Esophagus squamous epithelium (tissue), 5 donors: ENCODE results near the gene NXPE3. TPM values are rescaled to one million over a fixed set of nuclear protein-coding genes. Genes with fewer than 3 reads are reported as not detected.
A peak's percentile ranks its signal among the peaks of the same experiment; 100 is the strongest.

Source experiments
- DNase-seq: peaks from one replicate; lab custom pipeline; 2025; lab: John Stamatoyannopoulos, UW
- H3K27ac ChIP-seq, 4 donors: fragments of 200-600 bp; sonication (generic); one replicate each; pipeline ENCODE4 v1.5.1; 2016 to 2019; ENCODE audit warnings: mild to moderate bottlenecking in 1 of 4
- H3K27me3 ChIP-seq, 4 donors: fragments of 200-600 bp; sonication (generic); 1 replicate in 3 of 4; 2 replicates in 1 of 4; pipeline versions ENCODE4 v1.5.1 to v1.6.0; 2017 to 2021; ENCODE audit warnings: antibody characterized with exemption in 1 of 4
- H3K36me3 ChIP-seq, 3 donors: fragments of 200-600 bp; sonication (generic); one replicate each; pipeline ENCODE4 v1.5.1; 2016 to 2019
- H3K4me1 ChIP-seq, 3 donors: fragments of 200-600 bp; sonication (generic); one replicate each; pipeline ENCODE4 v1.5.1; 2017 to 2019
- H3K4me3 ChIP-seq, 4 donors: fragments of 200-600 bp; sonication (generic); 1 replicate in 3 of 4; 2 replicates in 1 of 4; pipeline ENCODE4 v1.5.1; 2016 to 2019; ENCODE audit warnings: mild to moderate bottlenecking in 2 of 4, moderate library complexity in 1 of 4
- H3K9me3 ChIP-seq, 3 donors: fragments of 200-600 bp; sonication (generic); one replicate each; pipeline ENCODE4 v1.5.1; 2016 to 2019
- CTCF ChIP-seq, 6 experiments: fragments of 450-650 bp in 4 of 6; fragments of 200-600 bp in 2 of 6; sonication (generic) in 2 of 6; IDR thresholded peaks; one replicate each; pipeline ENCODE4 v1.5.1; 2016 to 2019; ENCODE audit warnings: antibody characterized with exemption in 6 of 6, mild to moderate bottlenecking in 4 of 6, moderate library complexity in 4 of 6
- POLR2A ChIP-seq, 4 donors: fragments of 450-650 bp; IDR thresholded peaks; one replicate each; pipeline ENCODE4 v1.6.1; 2017; ENCODE audit warnings: antibody characterized with exemption in 4 of 4, mild to moderate bottlenecking in 4 of 4, moderate library complexity in 3 of 4
- WGBS, 2 donors: methylation state at CpG; one replicate each; pipeline ENCODE4 v1.1.5; 2018; 5-methylcytosine and 5-hydroxymethylcytosine counted together
- intact Hi-C: fragments of 100-400 bp; cut with DNase I; formaldehyde crosslinking; loops from one replicate; pipeline ENCODE4 v1.15.0; 2022
- total RNA-seq, 4 donors: library from RNA; depleted of rRNA; stranded (reverse); fragments of >200 nt; gene quantifications; one replicate each; pipeline ENCODE4 v1.1.0, GENCODE V29; 2016
- donor health status: DM: yes; HTN: yes; CAD: no.

Gene NXPE3
- total RNA-seq, 4 donors from 2014 or later: 1.1 to 6.5 (median 2.5) TPM

DNA sequence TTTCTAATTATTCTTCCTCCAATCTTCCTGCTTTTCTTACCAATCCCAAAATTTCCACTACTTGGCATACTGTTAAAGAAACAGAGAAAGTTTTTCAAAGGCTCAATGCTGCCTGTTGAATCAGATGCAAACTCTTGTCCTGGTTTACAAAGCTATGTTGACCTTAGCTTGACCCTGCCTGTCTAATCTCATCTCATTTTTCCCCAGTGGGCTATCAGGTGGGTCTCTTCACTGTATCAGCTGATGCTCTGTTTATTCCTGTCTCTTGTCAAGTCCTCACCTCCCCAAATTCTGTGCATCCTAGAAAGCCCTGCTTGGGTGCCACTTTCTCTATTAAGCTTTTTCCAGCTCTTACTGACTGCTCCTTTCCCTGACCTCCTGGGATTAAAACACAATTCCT is 88.5 kb downstream of the NXPE3 start:
- no peak for DNase-seq
- no peaks in the 10 kb centered on the region for H3K9me3 ChIP-seq
- TF ChIP-seq CTCF (IDR thresholded peaks at IDR 0.05) (no peak), POLR2A (IDR thresholded peaks at IDR 0.05) (no peak)
- intact Hi-C loops: no loop called here
- no peak overlapping the region for H3K4me3 ChIP-seq
- H3K27ac ChIP-seq: no peak overlapping the region
- peaks cover 0 to 5% (median 0%) of the 10 kb centered on the region in 3 donors for H3K36me3 ChIP-seq
- no peaks in the 10 kb centered on the region for H3K27me3 ChIP-seq
- peaks cover 0 to 36% (median 16%) of the 10 kb centered on the region in 3 donors for H3K4me1 ChIP-seq

DNA sequence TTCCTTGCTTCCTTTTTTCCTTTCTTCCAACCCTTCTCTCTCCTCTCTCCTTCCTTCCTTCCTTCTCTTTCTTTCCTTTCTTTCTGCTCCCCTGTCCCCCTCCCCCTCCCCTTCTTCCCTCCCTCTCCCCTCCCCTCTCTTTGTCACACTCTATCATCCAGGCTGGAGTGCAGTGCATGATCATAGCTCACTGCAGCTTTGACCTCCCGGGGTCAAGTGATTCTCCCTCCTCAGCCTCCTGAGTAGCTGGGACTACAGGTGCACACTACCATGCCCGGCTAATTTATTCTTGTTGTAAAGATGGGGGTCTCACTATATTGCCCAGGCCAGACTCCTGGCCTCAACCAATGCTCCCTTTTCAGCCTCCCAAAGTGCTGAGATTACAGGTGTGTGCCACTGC is 89.0 kb downstream of the NXPE3 start:
- Histone ChIP-seq H3K36me3 (no peaks in the 10 kb centered on the region), H3K4me1 (peaks cover 0 to 36% (median 16%) of the 10 kb centered on the region in 3 donors), H3K27me3 (no peaks in the 10 kb centered on the region), H3K27ac (peak overlapping the region in 2 of 4 donors; percentile 62 to 68), H3K9me3 (no peaks in the 10 kb centered on the region), H3K4me3 (no peak overlapping the region)
- 67 to 90% methylated on average over 1 to 2 of the region's 2 CpGs for WGBS, 2 donors
- DNase-seq: no peak
- no peak for TF ChIP-seq CTCF (IDR thresholded peaks at IDR 0.05)
- TF ChIP-seq POLR2A (IDR thresholded peaks at IDR 0.05): no peak
- intact Hi-C loops: no loop called here

DNA sequence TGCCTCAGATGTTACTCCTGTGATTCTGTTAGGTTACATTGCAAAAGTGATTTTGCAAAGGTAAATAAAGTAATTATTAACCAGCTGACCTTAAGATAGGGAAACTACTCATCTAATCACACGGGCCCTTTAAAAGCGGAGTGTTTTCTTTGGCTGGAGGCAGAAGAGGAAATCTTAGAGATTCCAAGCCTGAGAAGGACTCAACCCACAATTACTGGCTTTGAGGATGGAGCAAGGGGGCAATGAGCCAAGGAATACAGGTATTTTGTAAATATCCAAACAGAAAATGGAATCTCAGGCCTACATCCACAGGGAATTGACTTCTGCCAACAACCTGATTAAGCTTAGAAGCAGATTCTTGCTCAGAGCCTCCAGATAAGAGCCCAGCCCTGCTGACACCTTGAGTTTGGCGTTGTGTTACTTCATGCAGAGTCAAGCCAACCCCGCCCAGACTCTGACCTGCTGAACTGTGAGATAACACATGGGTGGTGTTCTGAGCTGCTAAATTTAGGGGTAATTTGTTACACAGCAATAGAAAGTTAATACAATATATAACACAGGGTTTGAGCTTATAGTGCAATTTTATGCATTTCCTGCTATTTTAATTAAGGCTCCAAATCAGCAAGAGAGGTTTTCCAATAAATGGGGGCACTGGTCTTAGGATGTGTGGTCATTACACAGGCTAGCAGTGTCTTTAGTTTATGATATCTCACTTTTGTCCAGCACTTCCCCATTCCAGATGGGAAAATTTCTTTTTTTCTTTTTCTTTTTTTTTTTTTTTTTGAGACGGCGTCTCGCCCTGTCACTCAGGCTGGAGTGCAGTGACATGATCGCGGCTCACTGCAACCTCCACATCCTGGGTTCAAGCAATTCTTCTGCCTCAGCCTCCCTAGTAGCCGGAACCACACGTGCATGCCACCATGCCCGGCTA is 89.8 kb downstream of the NXPE3 start:
- 70 to 76% methylated on average over 6 to 10 of the region's 12 CpGs for WGBS, 2 donors
- DNase-seq: no peak
- peak overlapping the region; percentile 10 to 68 (median 47) for H3K27ac ChIP-seq
- no peaks in the 10 kb centered on the region for H3K9me3 ChIP-seq
- H3K4me3 ChIP-seq: no peak overlapping the region
- H3K36me3 ChIP-seq: no peaks in the 10 kb centered on the region
- intact Hi-C loops: no loop called here
- no peaks in the 10 kb centered on the region for H3K27me3 ChIP-seq
- TF ChIP-seq POLR2A (IDR thresholded peaks at IDR 0.05) (no peak), CTCF (IDR thresholded peaks at IDR 0.05) (no peak)
- H3K4me1 ChIP-seq: peaks cover 0 to 36% (median 16%) of the 10 kb centered on the region in 3 donors

- WGBS, 2 donors: 38 to 50% methylated on average over 5 of the region's 5 CpGs
- peaks cover 0 to 36% (median 16%) of the 10 kb centered on the region in 3 donors for H3K4me1 ChIP-seq
- H3K9me3 ChIP-seq: no peaks in the 10 kb centered on the region
- no peaks in the 10 kb centered on the region for H3K36me3 ChIP-seq
- no peak for DNase-seq
- intact Hi-C loops: no loop called here
- peak overlapping the region in 2 of 4 donors; percentile 62 to 68 for H3K27ac ChIP-seq
- H3K4me3 ChIP-seq: no peak overlapping the region
- TF ChIP-seq CTCF (IDR thresholded peaks at IDR 0.05) (no peak), POLR2A (IDR thresholded peaks at IDR 0.05) (no peak)
- no peaks in the 10 kb centered on the region for H3K27me3 ChIP-seq
These were observed 91.1 kb downstream of the NXPE3 start for GRCh38 chr3:101870138-101870537.

- intact Hi-C loops: no loop called here
- H3K27me3 ChIP-seq: no peaks in the 10 kb centered on the region
- 43 to 48% methylated on average over 2 of the region's 2 CpGs for WGBS, 2 donors
These were observed 94.6 kb downstream of the NXPE3 start for GRCh38 chr3:101873619-101874018.

More at GRCh38 chr3:101873619-101874018, 94.6 kb downstream of the NXPE3 start:
- TF ChIP-seq POLR2A (IDR thresholded peaks at IDR 0.05) (no peak), CTCF (IDR thresholded peaks at IDR 0.05) (no peak)
- Histone ChIP-seq H3K36me3 (no peaks in the 10 kb centered on the region), H3K27ac (no peak overlapping the region), H3K4me1 (peaks cover 0 to 24% (median 10%) of the 10 kb centered on the region in 3 donors), H3K9me3 (no peaks in the 10 kb centered on the region), H3K4me3 (no peak overlapping the region)
- DNase-seq: no peak
